Measurements from ENCODE around the gene MAGEL2.

MAGEL2 gene

DNA sequence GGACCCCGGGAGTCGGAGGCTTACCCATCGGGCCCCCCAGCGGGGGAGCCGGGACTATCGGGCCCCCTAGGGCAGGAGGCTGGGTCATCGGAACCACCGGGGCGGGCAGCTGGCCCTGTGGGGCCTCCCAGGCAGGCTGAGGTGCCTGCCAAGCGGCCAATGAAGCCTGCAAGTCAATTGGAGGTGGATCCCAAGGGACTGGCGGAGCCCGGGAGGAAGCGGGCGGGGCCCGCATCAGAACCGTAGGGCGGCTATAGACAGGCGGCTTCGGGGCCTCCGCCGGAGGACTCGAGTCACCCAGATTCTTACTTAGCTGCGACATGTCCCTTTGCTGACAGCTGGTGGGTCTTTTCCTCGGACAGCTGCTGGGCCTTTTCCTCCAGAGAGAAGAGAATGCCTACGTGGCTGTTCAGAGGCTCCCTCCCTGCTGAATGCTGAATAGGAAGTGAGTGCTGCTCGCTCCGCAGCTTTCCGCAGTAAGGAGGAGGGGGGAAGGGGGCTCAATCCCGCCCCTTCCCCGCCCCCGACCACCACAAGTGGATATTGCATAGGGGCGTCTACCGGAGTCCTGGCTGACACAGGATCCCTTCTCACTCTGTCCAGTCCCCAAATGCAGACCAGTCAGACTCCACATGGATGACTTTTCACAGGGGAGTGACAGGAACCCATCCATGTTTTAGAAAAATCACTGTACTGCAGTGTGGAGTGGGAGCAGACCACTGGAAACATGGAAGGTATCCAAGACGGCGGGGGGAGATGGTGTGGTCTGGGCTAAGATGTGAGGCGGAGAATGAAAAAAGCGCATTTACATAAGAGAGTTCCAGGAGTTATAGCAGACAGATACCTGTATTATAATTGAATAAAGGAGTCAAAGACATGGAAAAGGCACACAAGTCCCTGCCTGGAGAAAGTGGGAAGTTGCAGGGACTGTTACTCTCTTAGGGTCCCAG is at the start of gene MAGEL2:
Gene MAGEL2, minus strand, starts transcription at position 447 of the 950 bp plus-strand sequence. Its CDS starts 125 bp downstream, at position 322.
- DNase-seq: peak; percentile 67

DNA sequence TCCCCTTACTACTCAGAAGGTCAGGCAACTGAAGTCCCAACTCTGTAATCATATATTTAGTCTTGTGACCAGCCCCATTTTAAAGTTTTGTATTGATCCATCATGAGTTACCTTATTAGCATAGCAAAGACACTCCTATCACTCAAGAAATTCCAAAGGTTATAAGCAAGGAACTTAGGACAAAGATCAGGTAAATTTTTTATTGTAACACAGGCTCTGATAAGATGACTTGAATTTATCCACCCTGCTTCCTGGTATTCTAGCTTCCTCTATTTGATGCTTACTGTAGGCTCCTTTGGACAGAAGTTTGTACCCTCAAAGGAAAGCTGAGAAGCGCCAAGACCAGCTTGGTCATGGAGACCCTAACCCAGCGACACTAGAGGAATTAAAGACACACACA is 47.6 kb upstream of the MAGEL2 start:
- DNase-seq: no peak

DNA sequence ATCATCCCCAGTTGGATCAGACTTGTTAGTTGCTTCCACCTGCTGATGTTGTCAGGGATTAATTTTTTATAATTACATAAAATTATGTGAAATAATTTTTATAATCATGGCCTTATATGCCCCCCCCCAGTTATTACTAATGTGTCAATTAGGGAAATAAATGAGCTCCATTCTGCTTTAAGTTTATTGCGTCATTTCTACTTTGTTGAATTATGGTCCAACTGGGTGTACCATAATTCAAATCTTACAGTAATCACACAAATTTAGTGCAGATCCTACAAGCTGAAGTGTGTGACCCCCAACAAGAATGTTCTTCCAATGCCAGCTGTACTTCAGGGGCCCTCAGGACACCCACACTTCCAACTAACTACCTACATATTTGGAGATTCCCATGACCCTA is 46.9 kb upstream of the MAGEL2 start:
- no peak for DNase-seq

DNA sequence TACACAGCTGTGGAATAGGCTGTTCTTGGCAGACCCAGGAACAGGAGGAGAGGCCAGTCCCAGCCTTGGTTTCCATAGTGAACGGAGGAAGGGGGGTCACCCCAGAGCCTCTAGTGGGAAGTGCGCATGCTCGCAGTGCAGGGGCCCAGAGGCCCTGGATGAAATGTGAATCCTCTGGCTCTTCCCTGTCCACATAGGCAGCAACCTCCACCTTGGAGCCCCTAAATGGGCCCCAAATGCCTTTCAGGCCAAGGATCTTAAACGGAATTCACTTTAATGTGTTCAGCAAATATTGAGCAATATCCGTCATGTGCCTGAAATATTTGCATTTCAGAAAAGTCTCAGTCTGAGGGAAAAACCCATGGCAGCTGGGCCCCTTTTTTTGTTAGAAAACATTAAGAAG is 42.8 kb upstream of the MAGEL2 start:
- DNase-seq: peak; percentile 66

DNA sequence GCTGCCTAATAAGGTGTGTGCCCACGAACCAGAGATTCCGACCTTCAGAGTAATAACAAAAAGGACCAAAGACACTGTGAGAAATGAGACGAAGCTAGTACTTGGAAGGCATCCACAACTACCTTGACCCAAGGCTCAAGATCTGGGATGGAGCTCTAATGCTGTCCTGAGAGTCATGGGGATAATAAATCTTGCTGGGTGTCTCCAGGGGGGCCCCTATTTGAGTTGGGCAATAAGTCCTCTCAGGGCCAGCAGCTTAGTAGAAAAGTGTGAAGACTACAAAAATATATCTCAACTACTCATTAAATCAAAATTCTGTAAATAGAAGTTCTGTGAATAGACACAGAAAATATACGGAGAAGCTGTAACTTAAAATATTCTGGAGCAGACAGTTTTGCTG is 42.3 kb upstream of the MAGEL2 start:
- DNase-seq: no peak

DNA sequence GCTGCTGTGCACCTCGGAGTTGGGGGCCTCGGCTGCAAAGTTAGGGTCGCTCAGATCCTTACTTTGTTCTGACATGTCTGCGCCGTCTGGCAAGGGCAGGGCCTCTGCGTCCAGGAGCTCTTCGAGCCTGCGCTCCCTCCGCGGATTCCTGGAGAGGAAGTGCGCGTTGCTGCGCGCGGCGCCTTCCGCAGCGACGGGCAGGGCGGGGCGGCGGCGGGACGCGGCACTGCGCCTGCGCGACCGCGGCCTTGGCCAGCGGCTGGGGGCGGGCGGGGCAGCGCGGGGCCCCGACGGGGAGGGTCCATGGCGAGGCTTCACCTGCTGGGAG is 39.4 kb upstream of the MAGEL2 start, which contains the start of gene NDN:
Gene NDN, minus strand, starts transcription at position 163 of the 328 bp plus-strand sequence. Its CDS starts 88 bp downstream, at position 75.
- DNase-seq: peak; percentile 68

DNA sequence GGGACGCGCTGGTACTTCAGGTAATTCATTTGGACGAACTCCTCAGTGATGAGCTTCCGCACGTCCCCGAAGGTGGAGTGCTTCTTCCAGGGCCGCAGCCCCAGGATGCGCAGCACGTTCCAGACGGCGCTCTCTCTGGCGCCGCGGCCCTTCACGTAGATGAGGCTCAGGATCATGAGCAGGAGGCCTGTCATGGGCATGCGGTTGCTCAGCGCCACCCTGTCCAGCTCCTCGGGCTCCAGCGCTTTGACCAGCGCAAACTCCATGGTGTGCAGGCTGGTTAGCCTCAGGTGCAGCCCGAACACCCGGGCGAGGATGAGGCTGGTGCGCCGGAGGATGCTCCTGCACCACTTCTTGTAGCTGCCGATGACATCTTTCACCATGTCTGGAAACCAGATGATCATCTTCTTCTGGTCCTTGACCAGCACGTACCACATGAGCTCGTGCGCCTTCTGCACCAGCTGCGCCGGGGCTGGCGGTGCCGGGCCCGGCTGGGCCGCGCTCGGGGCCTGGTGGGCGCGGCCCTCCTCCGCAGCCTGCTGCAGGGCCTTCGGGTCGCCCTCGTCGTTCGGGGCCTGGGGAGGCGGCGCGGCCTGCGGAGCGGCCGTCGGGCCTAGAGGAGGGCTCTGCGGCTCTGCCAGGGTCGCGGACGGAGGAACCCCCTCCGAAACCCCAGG is 38.9 kb upstream of the MAGEL2 start:
- peak; percentile 14 for DNase-seq

DNA sequence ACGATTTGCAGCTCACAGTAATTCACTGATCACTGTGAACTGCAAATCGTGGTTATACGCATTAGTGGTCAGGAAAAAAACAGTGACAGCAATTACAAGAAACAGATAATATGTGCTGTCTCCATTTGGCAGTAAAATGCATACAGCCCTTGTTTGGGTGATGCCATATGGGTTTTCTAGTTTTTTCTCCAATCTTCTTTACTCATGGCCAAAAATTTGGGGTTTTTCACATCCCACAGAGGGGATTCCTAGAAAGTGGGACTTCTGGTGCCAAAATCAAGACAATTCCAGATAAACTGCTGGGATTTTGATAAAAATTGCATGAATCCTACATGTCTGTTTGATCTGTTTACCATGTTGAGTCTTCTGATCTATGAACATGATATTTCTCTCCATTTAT is 23.8 kb upstream of the MAGEL2 start:
- no peak for DNase-seq

DNA sequence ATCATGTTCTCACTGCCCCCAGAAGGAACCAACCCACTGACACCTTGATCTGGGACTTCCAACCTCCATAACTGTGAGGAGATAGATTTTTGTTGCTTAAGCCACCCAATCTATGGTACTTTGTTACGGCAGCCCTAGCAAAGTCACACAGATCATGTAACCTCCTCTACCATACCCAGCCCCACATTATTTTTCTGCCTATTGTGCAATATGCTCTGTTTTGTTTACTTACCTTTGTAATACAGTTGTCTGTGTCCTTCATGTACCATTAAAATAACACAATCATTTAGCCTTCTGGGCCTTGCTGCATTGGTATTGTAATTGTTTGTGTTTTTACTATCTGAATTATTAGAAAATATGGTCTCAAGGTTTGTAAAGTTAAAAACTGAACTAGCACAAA is 23.3 kb upstream of the MAGEL2 start:
- no peak for DNase-seq

DNA sequence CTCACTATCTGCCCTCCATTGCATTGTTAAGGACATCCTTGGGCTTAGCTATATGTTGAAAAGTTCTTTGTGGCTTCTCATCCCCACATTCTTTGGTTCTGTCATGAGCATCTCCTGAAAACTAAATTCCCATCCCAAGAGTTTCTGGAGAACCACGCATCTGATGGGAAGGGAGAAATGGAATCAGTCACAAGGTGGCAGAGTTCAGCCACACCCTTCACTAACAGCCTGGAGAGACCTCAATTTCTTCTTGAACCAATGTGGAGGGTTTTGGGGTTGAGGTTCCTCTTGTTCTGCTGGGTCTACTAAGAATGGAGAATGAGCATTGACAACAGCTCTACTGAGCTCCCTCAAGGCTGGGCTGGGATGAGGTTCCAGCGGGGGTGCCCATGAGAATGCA is 15.6 kb upstream of the MAGEL2 start:
- no peak for DNase-seq

DNA sequence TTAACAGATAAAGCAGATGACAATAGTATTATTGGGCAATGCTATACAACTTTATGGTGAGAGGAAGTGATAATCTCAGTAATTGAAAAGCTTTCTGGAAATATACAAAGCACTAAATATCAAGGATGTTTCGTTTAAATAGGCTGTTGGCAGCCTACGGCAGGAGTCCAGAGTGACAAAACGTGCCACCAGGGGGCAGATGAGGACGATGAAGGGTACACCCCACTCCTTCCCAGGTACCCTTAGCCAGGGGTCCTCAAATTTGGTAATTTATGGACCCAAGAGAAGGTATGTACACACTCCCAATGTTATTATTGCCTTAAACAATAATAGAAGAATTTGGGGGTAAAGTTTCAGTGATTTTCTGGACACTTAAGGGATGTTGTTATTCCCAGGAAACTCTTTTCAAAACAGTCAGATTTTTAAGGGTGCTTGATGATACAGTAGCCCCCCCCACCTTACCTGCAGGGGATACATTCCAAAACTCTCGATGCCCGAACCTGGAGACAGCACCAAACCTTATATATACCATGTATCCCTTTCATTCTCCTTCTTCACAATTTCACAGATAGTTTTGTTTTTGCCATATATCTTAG is 1.4 kb upstream of the MAGEL2 start:
- DNase-seq: peak; percentile 71

DNA sequence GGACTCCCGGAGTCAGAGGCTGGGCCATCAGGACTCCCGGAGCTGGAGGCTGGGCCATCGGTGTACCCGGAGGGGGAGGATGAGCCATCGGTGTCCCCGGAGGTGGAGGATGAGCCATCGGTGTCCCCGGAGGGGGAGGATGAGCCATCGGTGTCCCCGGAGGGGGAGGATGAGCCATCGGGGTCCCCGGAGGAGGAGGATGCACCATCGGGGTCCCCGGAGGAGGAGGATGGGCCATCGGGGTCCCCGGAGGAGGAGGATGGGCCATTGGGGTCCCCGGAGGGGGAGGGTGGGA is 719 bp downstream of the MAGEL2 start:
- DNase-seq: no peak

DNA sequence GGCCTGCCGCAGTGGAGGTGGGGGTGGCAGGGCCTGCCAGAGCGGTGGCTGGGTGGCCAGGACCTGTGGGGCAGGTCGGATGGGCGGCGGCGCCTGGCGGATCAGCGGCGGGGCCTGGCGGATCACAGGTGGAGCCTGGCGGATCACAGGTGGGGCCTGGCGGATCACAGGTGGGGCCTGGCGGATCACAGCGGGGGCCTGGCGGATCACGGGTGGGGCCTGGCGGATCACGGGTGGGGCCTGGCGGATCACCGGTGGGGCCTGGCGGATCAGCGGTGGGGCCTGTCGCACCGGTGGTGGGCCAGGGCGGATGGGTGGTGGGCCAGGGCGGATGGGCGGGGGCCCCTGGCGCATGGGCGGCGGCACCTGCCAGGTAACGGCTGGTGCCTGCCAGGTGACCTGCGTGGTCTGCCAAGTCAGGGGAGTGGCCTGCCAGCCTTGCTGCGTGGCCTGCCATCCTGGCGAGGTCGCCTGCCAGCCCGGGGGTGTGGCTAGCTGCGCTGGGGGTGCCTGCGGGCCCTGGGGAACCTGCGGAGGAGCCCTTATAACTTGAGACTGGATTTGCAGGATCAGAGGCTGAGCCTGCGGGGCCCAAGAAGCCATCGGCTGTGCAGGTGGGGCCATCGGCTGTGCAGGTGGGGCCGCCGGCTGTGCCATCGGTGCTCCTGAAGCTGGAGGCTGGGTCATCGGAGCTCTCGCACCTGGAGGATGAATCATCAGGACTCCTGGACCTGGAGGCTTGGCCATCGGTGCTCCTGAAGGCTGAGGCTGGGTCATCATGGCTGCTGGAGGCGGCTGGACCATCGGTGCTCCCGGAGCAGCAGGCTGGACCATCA is 1.3 kb downstream of the MAGEL2 start:
- DNase-seq: no peak

DNA sequence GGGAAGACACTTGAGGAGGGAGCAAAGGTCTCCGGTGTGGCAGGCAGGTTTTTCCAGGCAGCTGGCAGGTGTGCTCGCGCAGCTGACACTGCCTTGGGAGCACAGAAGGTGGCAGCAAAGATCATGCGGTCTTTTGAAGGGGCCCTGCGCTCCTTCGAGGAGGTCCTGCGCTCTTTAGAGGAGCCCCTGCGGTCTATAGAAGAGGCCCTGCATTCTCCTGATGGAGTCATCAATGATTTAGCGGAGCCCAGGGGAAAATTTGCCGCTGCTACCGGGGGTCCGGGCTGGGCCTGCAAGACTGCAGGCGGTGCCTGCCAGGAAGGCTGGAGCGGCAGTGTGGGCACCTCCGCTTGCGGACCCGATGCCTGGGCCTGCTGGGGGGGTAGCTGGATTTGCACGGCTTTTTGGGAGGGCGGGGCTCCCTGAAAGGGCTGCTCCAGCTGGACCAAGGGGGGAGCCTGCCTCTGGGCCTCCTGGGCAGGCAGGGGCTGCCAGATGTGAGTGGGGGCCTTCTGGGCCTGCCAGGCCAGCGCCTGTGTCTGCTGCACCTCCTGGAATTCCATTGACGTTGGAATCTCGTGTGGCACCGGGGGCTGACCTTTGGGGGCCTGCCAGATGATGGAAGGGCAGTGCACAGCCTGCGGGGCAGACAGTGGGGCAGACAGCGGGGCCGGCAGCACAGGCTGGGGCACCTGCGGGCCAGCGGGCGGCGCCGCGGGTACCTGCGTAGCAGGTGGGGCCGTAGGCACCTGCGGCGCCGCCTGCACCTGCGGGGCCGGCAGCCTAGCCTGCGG is 2.1 kb downstream of the MAGEL2 start:
- DNase-seq: peak; percentile 38

DNA sequence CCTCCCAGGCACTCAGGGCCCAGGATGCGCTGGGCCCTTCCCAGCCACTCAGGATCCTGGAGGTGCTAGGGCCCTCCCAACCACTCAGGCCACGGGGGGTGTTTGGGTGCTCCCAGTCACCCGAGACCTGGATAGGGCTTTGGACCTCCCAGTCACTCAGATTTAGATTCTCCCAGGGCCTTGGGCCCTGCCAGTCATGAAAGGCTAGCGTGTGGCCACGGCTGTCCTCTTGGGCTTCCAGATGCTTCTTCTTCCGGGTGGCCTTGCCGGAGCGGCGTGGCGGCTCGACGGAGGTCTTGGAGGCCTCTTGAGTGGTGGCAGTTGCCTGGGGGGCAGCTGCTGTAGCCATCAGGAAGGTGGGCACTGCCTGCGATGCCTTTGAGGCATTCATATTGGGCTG is 2.8 kb downstream of the MAGEL2 start:
- DNase-seq: no peak

DNA sequence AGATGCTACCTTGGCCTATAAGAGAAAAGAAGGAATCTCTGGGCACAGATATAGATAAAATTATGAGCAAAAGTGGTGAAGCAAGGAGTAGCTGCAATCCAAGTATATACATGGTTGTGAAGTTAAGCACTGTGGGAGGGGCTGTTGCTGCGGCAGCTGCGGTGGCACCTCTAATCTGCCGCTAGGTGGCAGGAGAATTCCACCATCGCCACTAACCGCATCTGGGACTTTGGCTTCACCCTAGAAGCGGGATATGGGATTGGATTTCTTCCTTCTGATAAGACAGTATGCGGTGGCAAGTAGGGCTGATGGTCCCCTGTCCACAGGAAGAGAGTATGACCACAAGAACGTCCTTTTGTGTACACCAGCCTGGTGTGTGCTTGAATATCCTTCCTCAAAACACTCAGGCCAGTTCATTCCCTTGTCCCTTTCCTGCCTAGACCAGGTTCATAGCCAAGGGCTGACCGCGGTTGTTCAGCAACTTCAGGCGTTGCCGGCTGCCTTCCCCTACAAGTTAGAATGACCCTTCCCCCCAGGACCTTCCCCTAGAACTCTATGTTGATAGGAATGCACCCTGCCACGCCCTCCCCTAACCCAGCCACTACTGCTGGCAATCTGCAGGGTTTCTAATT is 5.1 kb downstream of the MAGEL2 start:
- peak; percentile 87 for DNase-seq

DNA sequence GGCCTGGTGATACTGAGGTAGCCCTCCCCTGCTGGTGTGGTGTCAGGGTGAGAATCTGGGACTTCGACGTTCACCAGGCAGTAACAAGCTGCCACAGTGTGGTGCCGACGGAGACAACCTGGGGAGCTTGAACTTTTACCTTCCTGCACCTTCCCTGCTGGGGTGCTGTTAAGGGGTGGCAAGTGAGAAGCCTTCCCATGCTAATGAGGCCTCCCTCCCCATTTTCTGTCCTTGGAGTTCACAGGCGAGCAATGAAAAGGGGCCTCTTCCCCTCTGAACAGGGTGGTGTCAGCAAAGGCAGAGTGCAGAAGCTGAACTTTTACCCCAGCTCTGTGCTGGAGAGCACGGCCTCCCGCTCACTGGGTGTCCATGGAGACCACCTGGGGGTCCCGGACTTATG is 13.5 kb downstream of the MAGEL2 start:
- DNase-seq: no peak

DNA sequence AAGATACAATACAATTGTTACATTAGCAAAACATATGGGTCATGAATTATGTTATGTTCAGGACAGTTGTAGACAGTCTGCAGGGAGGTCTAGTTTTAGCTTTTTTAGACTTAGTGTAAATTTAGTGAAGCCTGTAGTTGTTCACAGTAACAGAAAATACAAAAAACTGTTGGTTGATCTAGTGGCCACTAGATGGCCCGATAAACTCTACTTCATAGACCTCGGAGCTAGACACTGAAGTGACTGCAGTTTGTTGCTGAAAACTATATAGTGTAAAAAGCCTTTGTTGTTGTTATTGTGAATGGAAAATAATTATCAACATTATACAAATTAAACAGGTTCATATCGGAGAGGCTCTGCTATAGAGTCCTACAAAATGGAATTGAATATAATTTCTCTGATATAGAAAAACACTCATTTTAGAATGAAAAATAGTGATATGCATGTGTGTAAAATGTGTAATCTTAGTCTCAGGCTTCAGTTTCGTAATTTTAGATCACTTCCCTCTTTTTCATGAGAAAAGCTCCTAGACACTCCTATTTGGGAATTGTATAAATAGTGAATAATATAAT is 18.3 kb downstream of the MAGEL2 start:
- DNase-seq: peak; percentile 63

DNA sequence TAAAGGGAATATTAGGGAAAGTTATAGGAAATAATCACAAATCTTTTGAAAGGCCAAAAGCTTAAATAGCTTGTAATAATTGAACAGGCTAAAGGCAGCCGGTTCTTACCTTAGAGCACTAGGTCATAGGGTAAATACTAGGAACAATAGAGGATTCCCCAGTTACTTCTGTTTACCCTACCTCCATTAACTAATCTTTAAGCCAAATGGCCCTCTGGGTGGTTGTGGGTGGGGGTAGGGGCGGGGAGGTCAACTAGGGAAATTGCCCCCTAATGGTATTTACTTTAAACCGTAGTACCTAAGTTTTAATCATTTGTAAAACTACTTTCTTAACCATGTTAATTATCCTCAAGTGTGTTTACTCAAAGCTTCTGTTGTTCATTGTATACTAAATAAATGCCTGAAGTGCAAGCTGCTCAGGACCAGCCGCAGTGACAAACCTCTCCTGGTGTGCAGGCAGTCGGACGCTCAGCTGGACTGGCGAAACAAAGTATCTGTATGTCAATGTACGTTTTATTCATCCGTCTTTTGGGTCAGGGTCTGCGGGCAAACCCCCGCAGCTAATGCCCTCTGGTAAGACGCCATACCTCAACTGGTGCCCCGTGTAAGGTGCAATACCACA is 18.9 kb downstream of the MAGEL2 start:
- peak; percentile 56 for DNase-seq

DNA sequence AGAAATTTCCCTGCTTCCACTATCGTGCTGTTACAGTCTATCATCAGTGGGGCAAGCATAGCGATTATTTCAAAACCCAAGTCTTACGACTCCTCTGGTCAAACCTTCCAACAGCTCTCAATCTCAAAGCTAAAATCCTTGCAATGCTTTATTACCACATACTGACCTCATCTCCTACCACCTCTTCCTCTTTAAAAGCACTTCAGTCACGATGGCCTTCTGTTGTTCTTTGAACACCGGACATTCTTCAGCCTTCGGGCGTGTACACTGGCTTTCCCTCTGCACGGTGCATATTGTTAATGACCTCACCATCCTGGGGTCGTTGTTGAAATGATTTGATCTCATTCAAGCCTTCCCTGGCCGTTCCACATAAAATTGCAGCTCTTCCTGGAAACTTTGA is 31.1 kb downstream of the MAGEL2 start:
- no peak for DNase-seq

DNA sequence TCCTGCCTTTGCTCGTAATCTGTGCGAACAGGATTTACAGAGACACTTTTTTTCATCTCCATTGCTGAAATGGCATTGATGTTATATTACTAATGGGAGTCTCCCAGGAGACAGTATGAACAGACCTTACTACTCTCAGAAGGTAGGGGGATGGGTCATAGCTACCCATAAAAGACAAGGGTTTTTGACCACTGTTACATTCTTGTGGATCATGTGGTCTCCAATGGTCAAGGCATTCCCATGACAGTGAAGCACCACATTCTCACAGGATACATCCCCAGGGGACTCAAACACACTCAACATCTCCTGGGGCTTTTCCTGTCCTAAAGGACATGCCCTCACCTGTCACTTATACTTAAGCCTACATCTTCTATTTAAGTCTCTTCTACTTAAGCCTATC is 41.4 kb downstream of the MAGEL2 start:
- DNase-seq: no peak
